Measurements from ENCODE around the gene TSFM.
A peak's percentile ranks its signal among the peaks of the same experiment; 100 is the strongest.
"Not testable (repeated sequence)": the region's sequence is repeated elsewhere in the genome, so short reads cannot be mapped to it uniquely, and the experiment has no call there.

Gene TSFM

DNA sequence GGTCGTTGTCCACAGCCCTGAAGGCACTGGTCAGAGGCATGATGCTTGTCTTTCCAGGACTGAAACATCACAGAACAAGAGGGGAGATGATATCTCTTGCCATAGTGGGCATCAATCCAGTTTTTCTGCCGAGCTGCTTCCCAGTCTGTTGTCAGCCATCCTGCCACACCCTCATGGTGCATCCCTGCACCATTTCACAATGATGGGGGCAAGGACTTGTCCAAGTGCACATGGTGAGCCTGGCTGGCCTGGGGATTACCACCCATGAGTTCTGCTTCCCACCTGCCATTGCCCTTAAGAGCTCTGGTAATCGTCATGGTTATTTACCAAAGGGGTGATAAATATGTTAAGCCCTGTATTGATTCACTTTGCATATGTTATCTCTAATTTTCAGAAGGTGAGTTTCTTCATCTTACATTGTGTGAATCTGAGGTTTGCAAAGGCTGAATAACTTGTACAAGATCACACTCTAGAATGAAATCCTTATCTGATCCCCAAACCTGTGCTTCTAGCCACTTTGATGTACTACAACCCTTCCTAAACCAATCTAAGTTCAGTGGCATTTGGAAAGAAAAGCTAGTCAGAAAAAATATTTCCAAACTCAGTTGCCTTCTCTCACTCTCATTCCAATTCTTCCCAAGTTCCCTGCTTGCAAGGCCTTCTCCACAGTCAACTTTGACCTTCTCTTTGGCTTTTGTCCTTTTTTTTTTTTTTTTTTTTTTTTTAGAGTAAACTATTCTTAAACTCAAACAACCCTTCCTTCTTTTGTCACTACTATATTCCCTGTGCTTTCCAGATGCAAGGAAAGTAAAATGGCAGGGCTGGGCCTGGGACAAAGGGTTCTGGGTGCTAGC lies 33.6 kb downstream of the TSFM start:
- DNase-seq = no peak

GRCh38 chr12:57816855-57817151 lies 34.2 kb downstream of the TSFM start:
- no peak for DNase-seq

DNA sequence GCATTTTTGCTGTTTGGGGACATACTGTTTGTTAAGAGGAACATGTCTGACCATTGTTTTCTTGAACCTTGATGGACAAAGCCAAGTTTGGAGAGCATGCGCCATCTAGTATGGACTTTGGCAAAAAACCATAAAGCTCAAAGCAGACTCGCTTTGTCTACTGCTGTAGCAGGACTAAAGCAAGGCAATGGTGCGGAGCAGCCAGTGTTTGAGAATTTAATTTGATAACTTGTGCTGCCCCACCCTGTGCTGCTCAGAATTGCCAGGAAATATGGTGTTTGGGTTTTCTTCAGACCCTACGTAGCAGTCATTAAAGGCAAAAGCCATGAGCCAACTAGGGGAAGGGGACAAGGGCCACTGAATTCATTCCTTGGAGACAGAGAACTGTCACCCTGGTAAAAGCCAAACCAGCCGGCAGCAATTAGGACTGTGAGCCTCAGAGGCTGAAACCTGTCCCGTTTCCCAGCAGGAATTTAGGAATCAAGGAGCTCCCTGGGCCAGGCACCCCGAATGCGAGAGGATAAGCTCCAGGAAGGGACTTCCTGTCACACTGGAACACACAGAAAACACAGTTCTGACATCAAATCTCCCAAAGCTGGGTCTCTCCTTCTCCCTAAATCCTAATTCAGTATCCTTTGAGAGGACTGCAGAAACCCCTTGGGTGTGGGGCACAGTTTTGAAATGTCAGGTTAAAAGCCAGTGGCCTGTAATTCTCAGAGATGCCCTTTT lies 34.8 kb downstream of the TSFM start:
- no peak for DNase-seq

DNA sequence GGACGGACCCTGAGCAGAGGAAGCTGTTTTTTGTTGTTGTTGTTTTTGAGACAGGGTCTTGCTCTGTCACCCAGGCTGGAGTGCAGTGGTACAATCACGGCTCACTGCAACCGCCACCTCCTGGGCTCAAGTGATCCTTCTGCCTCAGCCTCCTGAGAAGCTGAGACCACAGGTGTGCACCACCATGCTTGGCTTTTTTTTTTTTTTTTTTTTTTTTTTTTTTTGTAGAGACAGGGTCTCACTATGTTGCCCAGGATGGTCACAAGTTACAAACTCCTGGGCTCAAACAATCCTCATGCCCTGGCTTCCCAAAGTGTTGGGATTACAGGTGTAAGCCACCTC lies 35.4 kb downstream of the TSFM start:
- not testable (repeated sequence) for DNase-seq

DNA sequence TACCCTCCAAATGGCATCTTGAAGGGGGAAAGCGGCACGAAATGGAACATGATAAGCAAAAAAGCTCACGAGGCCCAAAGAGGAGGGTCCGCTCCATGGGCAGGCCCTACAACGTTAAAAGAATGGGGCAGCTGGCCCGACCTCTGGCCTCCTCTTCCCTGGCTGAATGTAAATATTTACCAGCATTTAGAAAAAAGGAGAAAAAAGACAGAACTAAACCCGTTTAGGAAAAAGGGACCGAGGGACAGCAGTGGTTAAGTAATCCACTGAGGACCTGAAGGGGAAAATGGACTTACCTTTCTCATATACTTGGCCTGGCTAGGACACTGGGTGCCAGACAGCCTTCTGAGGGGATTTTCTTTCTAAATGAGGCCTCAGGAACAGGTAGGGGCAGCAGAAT lies 37.5 kb downstream of the TSFM start:
- not testable (repeated sequence) for DNase-seq

DNA sequence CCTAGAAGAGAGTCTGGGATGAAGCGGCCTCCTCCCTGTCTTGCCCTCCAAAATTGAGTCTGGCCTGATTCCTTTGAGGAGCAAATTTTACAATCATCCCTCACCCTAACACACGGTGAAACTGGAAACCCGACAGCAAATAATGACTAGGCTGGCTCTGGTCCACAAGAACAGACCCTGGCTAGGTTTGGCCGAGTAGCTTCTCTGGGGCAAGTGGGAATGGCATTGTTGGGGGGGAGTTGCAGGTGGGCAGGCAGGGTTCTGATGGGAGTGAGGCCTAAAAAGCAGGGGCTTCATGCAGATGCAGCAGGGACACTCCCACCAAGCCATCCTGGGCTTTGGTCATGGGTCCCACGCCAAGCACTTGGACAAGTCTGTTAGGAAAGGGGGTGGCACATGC lies 38.4 kb downstream of the TSFM start:
- not testable (repeated sequence) for DNase-seq

DNA sequence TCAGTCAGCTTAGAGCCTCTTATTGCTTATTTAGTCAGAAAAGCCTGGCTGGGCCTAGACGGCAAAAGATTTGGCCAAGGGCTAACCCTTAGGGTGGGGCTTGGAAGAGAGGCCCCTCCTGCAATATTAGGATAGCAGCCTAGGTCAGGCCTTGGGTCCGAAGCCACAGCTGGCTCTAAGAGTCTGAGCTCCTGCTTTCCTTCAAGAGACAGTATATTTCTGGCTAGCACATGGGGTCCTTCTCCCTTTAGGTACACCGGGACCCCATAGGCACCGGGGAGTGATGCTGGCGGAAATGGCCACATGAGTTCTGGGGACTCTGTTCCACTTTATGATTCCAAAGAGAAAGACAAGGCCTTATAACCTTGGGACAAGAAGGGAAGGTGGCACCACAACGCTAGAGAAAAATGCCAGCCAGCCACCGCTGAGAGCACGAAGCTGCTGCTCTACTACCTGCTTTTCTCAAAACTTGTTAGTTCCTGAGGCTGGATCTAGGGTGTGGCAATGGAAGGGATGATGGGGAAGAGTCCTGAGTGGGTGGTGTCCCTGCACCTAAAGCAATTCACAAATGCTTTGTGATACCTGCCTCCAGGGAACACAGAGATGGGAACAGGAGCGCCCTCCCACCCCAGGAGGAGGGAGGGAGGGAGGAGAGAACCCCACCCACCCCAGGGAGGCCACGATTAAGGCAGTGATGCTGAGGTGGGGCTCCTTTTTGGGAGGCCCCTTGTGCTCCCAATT lies 39.1 kb downstream of the TSFM start:
- no peak for DNase-seq

- DNase-seq = no peak
Measured at GRCh38 chr12:57822392-57823130, 40.0 kb downstream of the TSFM start.

GRCh38 chr12:57823131-57823907 lies 40.7 kb downstream of the TSFM start:
- no peak for DNase-seq

GRCh38 chr12:57823908-57824640 lies 41.5 kb downstream of the TSFM start:
- DNase-seq = no peak

DNA sequence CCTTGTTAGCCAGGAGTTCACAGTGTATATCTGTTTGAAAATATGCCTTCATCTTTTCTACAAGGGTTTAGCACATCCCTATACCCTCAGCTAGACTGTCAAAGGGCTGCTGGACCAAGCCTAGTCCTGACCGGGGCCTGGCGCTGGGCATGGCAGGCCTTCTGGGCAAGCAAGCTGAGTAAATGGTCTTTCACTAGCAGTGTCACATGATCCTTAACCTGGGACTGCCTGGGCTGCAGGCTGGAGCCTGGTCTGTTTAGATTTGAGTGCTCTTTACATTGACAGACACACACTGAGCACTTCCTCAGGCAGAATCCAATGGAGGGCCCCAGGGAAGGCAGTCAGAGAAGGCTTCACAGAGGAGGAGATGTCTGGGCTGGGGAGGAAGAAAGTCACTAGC lies 42.9 kb downstream of the TSFM start:
- no peak for DNase-seq

- DNase-seq = no peak
Measured at GRCh38 chr12:57826400-57826799, 43.8 kb downstream of the TSFM start.

GRCh38 chr12:57826966-57827365 lies 44.4 kb downstream of the TSFM start:
- DNase-seq = no peak

DNA sequence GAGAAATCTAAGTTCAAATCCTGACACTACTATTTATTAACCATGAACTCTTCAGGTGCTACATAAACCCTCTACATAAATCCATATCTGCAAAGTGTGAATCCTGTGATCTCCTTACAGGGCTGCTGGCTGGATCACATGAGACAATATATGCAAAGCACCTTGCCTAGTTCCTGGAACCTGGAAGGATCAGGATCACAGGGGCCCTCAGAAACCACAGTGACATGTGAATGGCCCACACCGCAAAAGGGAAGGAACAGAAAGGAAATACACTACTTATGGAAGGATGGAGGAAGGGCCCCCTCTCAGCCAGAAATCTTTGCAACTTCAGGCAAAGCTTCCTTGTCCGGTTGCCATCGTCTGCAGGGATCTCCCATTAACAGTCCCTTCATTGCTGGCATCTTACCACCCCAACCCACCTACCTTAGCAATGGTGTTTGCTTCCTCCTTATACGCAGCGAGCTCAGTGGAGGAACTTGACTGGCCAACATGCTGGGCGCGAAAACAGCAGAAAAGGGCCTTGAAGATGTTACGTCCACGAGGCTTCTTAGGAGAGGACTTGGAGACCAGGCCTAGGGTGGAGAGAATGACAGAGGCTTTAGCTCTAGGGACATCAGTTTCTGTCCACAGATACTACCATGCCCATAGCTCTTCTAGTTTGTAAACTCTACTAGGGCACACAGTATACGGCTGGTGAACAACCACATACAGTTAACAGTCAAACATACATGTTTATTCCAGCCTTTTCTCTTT lies 46.6 kb downstream of the TSFM start:
- DNase-seq = no peak

DNA sequence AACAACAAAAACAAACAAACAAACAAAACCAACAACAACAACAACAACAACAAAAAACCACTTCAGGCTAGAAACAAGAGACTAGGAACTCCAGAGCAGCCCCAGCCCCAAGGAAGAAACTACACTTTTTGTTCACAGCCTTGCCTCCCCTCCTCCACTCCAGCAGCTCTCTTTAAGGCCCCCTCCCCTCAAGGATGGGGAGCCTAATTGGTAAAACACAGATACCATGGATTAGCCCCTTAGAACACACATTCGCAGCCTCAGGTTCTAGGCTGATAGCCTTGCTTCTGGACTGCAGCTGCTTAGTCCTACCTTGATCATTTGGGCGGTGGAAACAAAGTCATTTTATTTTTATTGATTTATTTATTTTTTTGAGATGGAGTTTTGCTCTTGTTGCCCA lies 47.8 kb downstream of the TSFM start:
- DNase-seq = no peak

DNA sequence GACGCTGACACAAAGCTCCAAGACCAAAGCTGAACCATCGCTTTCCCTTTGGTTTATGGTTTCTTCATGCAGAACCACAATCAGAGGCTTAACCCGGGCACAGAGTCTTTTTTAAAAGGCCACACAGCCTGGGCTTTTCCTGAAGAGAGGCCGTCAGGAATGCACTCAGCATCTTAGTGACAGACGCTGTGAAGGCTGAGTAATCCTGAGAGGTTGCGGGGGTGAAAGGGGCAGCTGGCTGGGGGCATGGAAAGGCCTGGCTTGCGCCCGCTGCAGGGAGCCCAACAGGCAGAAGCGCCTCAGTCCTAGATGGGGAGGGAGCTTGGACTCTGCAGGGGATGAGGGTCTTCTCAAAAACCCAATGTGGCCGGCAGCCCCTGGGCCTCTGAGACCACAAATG lies 50.4 kb downstream of the TSFM start:
- DNase-seq = no peak

DNA sequence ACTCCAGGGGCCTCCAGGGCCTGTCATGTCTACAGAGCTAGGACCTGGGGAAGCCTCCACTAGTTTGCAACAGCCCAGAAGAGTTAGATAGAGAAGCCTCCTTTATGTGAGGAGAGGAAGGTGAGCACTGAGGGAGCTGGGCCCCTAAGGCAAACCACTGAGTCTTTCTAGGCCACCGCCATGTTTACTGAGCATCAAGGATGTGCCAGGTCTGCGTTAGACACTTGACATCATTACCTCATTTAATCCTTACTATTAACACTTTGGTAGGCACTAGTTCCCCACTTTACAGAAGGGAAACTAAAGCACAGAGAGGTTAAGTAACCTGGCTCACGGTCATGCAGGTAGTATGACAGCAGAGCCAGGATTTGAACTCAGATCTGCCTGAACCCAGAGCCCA lies 51.1 kb downstream of the TSFM start:
- no peak for DNase-seq

GRCh38 chr12:57834086-57834876 lies 51.7 kb downstream of the TSFM start:
- DNase-seq = peak; percentile 52

DNA sequence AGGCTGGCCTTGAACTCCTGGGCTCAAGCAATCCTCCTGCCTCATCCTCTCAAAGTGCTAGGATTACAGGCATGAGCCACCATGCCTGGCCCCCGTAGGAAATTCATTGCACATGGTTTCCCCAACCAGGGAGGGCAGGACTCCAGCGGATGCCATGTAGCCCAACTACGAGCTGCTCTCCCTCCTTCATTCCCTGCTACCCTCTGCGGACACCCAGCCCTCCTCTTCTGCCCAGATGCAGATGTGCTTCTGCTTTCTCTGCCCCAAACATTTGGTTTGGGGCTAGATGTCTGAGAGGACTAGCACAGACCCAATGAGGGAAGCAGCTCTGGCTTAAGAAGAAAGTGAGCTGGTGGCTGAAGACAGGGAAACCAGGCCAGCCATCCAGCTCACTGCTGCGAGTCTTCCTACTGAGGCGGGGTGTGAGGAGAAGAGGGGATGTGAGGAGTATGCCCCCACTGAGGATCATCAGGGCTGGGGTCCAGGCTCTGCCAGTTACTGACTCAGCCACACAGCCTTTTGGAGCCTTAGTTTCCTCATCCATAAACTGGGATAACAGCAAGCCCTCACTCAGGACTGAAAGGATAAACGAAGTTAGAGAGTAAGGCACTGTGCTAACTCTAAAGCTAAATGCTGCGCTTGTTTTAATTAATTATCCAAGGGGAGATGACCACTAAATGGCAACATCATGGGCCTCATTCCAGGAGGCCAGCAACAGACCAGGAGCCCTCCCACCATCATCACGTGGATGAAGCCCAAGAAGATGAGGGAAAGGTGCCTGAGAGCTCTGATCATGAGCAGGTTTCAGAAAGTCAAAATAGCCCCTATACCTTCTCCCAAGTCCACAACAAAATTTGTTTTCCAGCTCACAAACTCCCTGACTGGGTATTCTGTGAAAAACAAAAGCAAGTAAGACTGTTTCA lies 53.0 kb downstream of the TSFM start:
- no peak for DNase-seq

Measured in NCI-H146 (cell line).